GM21576 (cell line): ENCODE data around the gene TBC1D22A.

Experiments used
- ATAC-seq: cut with Tn5 transposase; IDR thresholded peaks from one replicate; pipeline ENCODE4 v1.9.1; 2021; ENCODE audit warnings: mild to moderate bottlenecking, moderate library complexity; ENCODE audit not compliant: unreplicated experiment

TBC1D22A gene

GRCh38 chr22:46980392-46980791, 217.9 kb downstream of the TBC1D22A start:
- ATAC-seq, result no peak

GRCh38 chr22:46982635-46983034, 220.2 kb downstream of the TBC1D22A start:
- no peak for ATAC-seq

GRCh38 chr22:46983046-46983445, 220.6 kb downstream of the TBC1D22A start:
- ATAC-seq, result no peak

GRCh38 chr22:46984751-46985506, 222.5 kb downstream of the TBC1D22A start:
- no peak for ATAC-seq

GRCh38 chr22:46985507-46985882, 223.0 kb downstream of the TBC1D22A start:
- no peak for ATAC-seq

- ATAC-seq, result no peak
Measured at GRCh38 chr22:46986788-46987187, 224.3 kb downstream of the TBC1D22A start.

GRCh38 chr22:46990937-46991550, 228.6 kb downstream of the TBC1D22A start:
- no peak for ATAC-seq

GRCh38 chr22:46991666-46992065, 229.2 kb downstream of the TBC1D22A start:
- ATAC-seq, result no peak

- ATAC-seq, result no peak
Measured at GRCh38 chr22:46992121-46992731, 229.8 kb downstream of the TBC1D22A start.

GRCh38 chr22:46993633-46994032, 231.2 kb downstream of the TBC1D22A start:
- no peak for ATAC-seq

- no peak for ATAC-seq
Measured at GRCh38 chr22:46994265-46994664, 231.8 kb downstream of the TBC1D22A start.

- no peak for ATAC-seq
Measured at GRCh38 chr22:46994983-46995382, 232.5 kb downstream of the TBC1D22A start.

GRCh38 chr22:46995501-46996360, 233.3 kb downstream of the TBC1D22A start:
- ATAC-seq, result no peak

GRCh38 chr22:46996595-46997310, 234.3 kb downstream of the TBC1D22A start:
- no peak for ATAC-seq

GRCh38 chr22:46997311-46997970, 235.0 kb downstream of the TBC1D22A start:
- no peak for ATAC-seq

GRCh38 chr22:46998331-46998730, 235.9 kb downstream of the TBC1D22A start:
- ATAC-seq, result no peak

- no peak for ATAC-seq
Measured at GRCh38 chr22:47000256-47000655, 237.8 kb downstream of the TBC1D22A start.

GRCh38 chr22:47000888-47001287, 238.4 kb downstream of the TBC1D22A start:
- ATAC-seq, result no peak

- ATAC-seq, result no peak
Measured at GRCh38 chr22:47001288-47001687, 238.8 kb downstream of the TBC1D22A start.

- no peak for ATAC-seq
Measured at GRCh38 chr22:47002692-47003091, 240.2 kb downstream of the TBC1D22A start.
